Measurements from ENCODE around the gene CRIM1.

The CRIM1 gene

DNA sequence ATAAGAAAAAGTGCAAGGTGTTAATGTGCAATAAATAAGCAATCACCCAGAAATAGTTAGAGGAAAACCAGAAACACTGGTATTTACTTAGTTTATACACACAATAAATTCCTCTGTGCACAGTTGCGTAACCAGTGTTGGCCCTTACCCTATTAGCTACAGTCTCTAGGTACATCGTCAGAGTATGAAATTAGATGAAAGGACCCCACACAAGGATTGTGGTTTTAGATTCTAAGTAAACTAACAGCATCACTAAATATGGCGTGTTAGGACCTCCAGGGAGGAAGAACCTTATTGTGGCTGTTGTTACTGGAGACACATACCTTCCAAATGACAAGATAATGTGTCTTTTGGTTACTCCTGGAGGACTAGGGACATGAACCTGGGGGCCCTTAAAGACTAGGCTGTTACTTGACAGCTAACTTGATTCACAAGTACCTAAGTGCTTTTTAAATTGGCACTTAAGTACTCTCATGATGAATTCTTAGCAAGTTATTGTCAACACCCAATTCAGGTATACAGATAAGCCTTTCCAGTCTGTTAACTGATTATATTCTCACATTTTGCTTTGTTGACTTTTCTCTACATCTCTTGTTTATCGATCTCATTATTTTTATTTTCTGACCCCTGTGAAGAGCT, 127.1 kb downstream of the CRIM1 start:
- no peak overlapping the region for H3K27ac ChIP-seq
- no peak overlapping the region for H3K4me3 ChIP-seq (ENCODE audit: low read depth in 1 of 2, low read length in 1 of 2)
- H3K27me3 ChIP-seq: no peaks in the 10 kb centered on the region
- H3K9me3 ChIP-seq: no peaks in the 10 kb centered on the region
- no peak for TF ChIP-seq CTCF (IDR thresholded peaks at IDR 0.05)
- H3K4me1 ChIP-seq (ENCODE audit: control insufficient read depth in 1 of 2, insufficient read depth in 1 of 2, low read depth in 1 of 2, low read length in 1 of 2): peaks cover 0 to 5% of the 10 kb centered on the region in 2 experiments
- H3K36me3 ChIP-seq: no peaks in the 10 kb centered on the region

DNA sequence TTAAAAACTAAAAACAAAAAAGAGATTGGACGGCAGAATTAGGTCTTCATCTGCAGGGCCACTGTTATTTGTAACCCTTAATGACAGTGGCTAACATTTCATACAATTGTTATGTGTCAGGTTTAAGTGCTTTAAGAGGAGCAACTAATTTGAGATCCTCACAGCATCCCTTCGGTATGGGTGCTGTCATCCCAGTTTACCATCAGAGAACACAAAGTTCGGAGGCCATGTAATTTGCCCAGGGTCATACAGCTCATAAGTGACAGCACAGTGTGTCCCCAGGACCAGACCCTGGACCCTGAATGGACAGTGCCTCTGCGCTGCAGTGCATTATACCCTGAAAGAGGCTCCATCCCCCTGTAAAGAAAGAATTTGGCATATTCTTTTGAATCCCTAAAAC, 127.7 kb downstream of the CRIM1 start:
- Histone ChIP-seq H3K27ac (no peak overlapping the region), H3K4me3 (ENCODE audit: low read depth in 1 of 2, low read length in 1 of 2) (no peak overlapping the region), H3K27me3 (no peaks in the 10 kb centered on the region), H3K9me3 (no peaks in the 10 kb centered on the region), H3K36me3 (no peaks in the 10 kb centered on the region), H3K4me1 (ENCODE audit: control insufficient read depth in 1 of 2, insufficient read depth in 1 of 2, low read depth in 1 of 2, low read length in 1 of 2) (no peaks in the 10 kb centered on the region)
- no peak for TF ChIP-seq CTCF (IDR thresholded peaks at IDR 0.05)

- Histone ChIP-seq H3K27ac (no peak overlapping the region), H3K4me1 (ENCODE audit: control insufficient read depth in 1 of 2, insufficient read depth in 1 of 2, low read depth in 1 of 2, low read length in 1 of 2) (no peaks in the 10 kb centered on the region), H3K36me3 (no peaks in the 10 kb centered on the region), H3K27me3 (no peaks in the 10 kb centered on the region), H3K4me3 (ENCODE audit: low read depth in 1 of 2, low read length in 1 of 2) (no peak overlapping the region), H3K9me3 (no peaks in the 10 kb centered on the region)
- TF ChIP-seq CTCF (IDR thresholded peaks at IDR 0.05): no peak
These were observed 128.9 kb downstream of the CRIM1 start for GRCh38 chr2:36484454-36484853.

DNA sequence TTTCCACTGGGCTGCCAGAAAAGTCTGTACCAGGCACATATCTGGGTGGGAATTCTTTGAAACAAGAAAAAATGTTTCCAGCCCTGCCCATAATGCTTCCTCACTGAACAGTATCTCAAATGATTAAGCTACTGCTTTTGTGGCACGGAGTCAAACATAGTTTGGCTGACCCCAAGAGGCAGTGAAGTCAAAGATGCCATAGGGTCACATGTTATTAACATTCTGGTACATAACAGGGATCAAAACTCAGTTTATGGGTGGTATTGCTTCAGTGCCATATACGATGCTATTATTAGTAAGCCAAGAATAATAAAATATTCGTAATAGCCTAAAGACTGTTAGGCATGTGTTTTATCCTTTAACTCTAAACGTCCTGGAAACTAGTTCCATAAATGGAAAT, 129.9 kb downstream of the CRIM1 start:
- no peaks in the 10 kb centered on the region for H3K4me1 ChIP-seq (ENCODE audit: control insufficient read depth in 1 of 2, insufficient read depth in 1 of 2, low read depth in 1 of 2, low read length in 1 of 2)
- H3K4me3 ChIP-seq (ENCODE audit: low read depth in 1 of 2, low read length in 1 of 2): no peak overlapping the region
- H3K27ac ChIP-seq: no peak overlapping the region
- no peaks in the 10 kb centered on the region for H3K36me3 ChIP-seq
- H3K27me3 ChIP-seq: no peaks in the 10 kb centered on the region
- no peak for TF ChIP-seq CTCF (IDR thresholded peaks at IDR 0.05)
- H3K9me3 ChIP-seq: no peaks in the 10 kb centered on the region

GRCh38 chr2:36486521-36487044, 131.0 kb downstream of the CRIM1 start:
- no peak overlapping the region for H3K27ac ChIP-seq

More at GRCh38 chr2:36486521-36487044, 131.0 kb downstream of the CRIM1 start:
- Histone ChIP-seq H3K27me3 (no peaks in the 10 kb centered on the region), H3K4me3 (ENCODE audit: low read depth in 1 of 2, low read length in 1 of 2) (no peak overlapping the region), H3K9me3 (no peaks in the 10 kb centered on the region), H3K36me3 (no peaks in the 10 kb centered on the region), H3K4me1 (ENCODE audit: control insufficient read depth in 1 of 2, insufficient read depth in 1 of 2, low read depth in 1 of 2, low read length in 1 of 2) (no peaks in the 10 kb centered on the region)
- TF ChIP-seq CTCF (IDR thresholded peaks at IDR 0.05): no peak

All from neutrophil (primary cell).